CD4-positive, alpha-beta T cell treated with Interleukin-17A for 1 hour (primary cell): ENCODE measurements around the gene ASIC4.

ENCODE experiments used
- DNase-seq: peaks from one replicate; pipeline ENCODE4 v3.0.0-alpha.2; 2020

Gene ASIC4

DNA sequence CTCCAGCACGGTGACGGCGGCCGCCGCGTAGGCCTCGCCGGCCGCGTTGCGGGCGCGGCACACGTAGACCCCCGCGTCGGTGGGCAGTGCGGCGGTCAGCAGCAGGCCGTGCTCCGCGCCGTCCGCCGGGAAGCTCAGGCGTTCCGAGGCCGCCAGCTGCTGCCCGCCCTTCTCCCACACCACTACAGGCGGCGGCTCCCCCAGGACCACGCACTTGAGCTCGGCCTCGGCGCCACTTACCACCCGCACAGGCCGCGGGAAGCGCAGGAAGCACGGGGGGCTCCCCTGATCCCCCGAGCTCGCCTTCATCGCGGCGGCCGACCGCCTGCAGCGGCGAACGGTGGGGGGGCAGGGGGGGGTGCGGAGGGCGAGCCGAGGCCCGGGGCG is 56.6 kb downstream of the ASIC4 start:
- no peak for DNase-seq

DNA sequence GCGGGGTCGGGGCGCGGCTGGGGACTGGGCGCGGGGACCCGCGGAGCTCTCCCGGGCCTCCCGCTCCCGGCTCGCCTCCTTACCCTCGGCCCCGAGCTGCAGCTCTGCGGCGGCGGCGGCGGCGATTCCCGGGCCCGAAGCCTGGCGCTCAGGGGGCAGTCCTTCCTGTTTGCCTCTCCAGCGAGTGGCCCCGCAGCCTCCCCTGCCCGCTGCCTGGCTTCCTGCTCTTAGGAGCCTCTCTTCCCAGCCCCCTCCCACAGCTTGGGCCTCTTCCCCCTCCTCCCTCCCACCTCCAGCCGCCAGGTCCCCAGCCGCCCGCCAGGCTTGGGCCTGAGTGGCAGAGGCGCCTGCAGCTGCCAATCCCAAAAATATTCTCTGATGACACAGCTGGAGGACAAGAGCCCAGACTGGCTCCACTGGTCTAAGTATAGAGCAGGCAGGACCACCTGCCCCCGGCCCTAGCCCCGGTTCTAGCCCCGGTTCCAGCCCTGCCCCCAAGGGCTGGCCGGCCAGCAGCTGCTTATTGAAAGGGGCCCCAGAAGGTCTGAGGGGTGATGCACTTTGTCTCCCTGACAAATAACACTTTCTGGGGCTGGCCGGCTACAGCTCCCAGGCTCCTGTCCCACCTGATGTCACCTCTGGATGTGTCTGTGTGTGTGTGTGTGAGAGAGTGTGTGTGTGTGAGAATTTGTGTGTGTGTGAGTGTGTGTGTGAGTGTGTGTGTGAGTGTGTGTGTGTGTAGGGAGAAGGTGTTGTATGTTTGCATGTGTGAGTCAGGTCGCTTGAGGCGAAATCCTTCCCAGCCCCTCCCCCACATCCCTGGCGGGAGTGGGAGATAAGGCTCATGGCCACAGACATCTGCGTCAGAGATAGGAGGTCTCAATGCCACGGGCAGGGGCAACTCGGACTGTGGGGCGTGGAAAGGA is 57.3 kb downstream of the ASIC4 start, which contains the start of gene OBSL1:
Gene OBSL1 (minus strand): TSS at position 229 of the 926 bp plus-strand sequence. CDS start 307 bp downstream, outside the sequence.
- DNase-seq = no peak

DNA sequence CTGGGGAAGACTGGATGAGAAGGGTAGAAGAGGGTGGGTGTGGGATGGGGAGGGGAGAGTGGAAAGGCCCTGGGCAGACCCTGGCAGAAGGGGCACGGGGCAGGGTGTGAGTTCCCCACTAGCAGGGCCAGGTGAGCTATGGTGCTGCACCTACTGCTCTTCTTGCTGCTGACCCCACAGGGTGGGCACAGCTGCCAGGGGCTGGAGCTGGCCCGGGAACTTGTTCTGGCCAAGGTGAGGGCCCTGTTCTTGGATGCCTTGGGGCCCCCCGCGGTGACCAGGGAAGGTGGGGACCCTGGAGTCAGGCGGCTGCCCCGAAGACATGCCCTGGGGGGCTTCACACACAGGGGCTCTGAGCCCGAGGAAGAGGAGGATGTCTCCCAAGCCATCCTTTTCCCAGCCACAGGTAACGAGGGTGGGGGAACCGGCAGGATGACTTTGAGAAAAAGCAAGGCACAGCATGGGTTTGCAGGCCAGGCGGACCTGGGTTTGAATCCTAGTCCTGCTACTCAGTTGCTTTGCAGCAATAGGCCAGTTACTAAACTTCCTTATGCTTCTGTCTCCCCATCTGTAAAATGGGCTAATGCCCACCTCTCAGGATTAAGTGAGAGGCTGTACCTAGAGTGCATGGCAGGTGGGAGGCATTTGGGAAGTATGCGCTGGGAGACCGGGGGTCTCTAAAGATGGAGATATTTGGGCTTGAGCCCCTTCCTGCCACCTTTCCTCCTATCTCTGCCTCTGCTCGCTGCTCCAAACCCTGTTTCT is 58.1 kb downstream of the ASIC4 start, which contains the start of gene INHA:
Gene INHA (plus strand): TSS at position 74 of the 765 bp plus-strand sequence. CDS start 65 bp downstream, at position 139.
- DNase-seq = no peak

DNA sequence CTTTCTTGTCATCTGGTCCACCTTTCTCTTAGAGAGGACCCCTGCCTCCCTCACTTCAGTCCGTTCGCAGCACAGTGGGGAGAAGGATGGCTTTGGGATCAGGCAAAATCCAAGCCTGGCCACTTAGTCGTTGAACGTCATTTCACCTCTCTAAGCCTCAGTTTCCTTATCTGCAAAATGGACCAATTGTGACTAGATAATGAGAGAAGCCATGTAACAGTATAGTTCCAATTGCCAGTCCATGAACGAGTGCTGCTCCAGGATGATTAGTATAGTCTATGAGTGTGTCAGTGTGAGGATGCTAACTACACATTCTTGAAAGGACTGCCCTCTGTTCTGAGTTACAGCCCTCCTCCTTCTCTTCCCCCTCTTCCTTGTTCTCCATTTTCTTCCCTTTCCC is 58.9 kb downstream of the ASIC4 start:
- DNase-seq = no peak

DNA sequence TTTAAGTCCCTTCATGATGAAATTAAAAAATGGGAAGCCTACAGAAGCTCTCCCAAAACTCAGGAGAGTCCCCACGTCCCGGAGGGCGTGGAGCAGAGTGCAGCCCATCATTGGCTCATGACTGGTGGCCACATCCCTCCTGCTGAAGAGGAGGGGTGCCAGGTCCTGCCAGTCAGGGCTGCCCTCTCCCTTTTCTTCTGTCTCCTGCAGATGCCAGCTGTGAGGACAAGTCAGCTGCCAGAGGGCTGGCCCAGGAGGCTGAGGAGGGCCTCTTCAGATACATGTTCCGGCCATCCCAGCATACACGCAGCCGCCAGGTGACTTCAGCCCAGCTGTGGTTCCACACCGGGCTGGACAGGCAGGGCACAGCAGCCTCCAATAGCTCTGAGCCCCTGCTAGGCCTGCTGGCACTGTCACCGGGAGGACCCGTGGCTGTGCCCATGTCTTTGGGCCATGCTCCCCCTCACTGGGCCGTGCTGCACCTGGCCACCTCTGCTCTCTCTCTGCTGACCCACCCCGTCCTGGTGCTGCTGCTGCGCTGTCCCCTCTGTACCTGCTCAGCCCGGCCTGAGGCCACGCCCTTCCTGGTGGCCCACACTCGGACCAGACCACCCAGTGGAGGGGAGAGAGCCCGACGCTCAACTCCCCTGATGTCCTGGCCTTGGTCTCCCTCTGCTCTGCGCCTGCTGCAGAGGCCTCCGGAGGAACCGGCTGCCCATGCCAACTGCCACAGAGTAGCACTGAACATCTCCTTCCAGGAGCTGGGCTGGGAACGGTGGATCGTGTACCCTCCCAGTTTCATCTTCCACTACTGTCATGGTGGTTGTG is 60.4 kb downstream of the ASIC4 start:
- no peak for DNase-seq

DNA sequence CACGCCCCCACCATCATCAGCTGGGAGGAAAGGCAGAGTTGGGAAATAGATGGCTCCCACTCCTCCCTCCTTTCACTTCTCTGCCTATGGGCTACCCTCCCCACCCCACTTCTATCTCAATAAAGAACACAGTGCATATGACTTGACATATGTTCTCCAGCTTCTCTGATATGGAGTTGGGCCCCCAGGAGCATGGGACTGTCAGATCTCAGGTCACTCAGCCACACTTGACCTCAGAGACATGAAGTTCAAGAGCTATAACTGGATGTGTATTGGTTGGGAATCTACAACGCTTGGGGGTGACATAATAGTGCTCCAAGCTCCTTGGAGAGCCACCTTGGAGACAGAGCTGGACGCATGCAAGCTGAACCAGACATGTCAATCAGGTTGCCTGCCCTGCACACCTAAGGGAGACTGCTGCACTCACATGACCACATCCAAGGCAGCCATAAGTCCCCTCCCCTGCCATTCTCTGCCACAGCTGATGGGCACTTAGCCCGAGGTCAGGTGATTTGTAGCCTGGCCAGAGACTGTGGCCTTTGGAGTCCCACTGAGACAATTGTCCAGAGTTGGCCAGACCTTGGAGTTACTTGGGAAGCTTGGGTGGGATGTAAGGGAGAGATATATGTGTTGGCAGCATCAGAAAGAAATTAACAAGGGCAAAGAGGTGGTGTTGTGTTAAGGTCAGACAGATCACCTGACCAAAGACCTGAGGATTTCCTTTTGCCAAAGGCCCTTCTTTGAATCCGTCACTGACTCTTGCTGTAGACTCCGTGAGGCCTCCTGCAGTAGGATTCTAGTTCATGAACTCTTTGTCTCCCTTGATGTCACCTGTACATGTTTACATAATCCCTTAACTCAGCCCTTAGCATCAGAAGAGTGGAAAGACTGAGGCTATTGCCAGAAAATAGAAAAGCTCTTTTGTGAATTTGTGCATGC is 61.6 kb downstream of the ASIC4 start:
- no peak for DNase-seq

DNA sequence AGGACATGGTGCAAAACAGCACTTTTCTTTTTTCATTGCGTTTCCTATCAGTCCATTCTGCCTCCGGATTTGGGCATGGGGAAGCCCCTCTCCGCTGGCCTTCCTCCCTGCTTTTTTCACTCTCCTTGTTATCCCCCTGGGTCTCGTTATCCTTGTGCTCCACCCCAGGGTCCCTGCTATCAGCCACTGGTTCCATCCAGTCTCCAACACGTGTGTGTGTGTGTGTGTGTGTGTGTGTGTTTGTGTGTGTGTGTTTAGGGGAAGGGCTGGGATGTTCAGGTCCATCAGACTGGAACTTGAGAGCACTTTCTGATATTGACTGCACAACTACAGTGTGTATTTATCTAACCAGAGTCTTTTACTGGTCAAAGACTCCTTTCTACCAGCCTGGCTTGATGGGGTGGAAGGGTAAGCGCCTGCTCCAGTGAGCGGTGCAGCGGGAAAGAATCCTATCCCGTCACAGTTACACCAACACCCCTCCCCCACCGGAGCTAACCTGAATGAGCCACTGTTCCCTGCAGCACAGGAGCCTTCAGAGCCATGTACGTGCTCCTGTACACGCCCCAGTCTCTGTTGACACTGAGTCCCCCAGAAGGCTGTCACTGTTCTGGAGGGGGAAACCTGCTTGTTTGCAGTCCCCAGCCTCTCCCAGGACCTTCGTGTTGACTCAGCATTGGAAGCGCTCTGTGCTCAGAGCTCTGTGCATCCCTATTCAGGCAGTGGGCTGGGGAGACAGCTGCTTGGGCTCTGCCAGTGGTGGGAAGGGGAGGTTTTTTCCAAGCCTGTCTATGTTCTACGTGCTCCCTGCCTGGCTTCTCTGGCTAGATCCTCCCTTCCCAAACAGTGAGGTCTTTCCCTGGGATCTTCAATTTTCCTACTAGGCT is 62.5 kb downstream of the ASIC4 start:
- DNase-seq = no peak

DNA sequence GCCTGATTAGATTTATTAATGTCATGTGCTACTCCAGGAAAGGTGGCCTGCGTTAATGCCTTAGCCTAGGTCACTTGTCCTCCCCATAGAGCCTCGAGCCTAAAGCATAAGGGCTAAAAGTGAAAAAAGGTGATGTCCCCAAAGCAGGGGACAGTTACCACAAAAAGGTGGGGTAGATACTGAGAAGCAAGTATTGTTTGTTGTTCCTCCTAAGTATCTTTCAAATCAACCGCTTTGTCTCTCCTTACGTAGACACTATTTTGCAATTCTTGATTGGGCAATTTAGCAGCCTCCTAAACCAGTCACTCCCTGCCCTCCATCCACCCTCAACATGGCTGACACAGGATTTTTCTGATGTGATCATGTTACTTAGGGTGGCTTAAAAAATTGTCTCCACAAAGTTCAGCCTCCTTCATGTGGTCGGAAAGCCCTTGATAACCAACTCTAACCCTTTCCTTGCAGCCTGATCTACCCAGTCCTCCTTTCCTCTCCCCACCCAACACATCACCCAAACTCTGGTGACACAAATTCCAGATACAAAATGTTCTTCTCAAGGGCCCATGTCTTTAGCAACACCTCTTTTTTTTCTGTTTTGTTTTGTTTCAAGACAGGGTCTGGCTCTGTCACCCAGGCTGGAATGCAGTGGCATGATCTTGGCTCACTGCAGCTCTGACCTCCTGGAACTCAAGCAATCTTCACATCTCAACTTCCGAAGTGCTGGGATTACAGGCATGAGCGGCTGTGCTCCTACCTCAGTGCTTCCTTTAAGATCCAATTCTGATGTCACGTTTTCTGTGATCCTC is 64.7 kb downstream of the ASIC4 start:
- DNase-seq = no peak

DNA sequence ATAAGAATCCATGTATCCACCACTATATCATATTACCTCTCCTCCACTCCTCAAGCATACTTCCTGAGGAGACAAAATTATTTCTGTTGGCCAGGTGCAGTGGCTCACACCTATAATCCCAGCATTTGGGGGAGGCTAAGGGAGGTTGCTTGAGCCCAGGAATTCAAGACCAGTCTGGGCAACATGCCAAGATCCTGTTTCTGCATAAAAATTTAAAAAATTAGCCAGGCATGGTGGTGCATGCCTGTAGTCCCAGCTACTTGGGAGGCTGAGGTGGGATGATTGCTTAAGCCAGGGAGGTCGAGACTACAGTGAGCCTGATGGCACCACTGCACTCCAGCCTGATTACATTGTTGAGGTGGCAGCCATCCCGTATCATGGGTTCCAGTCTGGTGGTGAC is 67.1 kb downstream of the ASIC4 start:
- DNase-seq = no peak
